RPMI8226 (cell line): ENCODE results near the gene TROAP.
"Not testable (repeated sequence)": the region's sequence is repeated elsewhere in the genome, so short reads cannot be mapped to it uniquely, and the experiment has no call there.

ENCODE experiments used
- DNase-seq: peaks from one replicate; pipeline ENCODE4 v3.0.0-alpha.2; 2015

Gene TROAP

DNA sequence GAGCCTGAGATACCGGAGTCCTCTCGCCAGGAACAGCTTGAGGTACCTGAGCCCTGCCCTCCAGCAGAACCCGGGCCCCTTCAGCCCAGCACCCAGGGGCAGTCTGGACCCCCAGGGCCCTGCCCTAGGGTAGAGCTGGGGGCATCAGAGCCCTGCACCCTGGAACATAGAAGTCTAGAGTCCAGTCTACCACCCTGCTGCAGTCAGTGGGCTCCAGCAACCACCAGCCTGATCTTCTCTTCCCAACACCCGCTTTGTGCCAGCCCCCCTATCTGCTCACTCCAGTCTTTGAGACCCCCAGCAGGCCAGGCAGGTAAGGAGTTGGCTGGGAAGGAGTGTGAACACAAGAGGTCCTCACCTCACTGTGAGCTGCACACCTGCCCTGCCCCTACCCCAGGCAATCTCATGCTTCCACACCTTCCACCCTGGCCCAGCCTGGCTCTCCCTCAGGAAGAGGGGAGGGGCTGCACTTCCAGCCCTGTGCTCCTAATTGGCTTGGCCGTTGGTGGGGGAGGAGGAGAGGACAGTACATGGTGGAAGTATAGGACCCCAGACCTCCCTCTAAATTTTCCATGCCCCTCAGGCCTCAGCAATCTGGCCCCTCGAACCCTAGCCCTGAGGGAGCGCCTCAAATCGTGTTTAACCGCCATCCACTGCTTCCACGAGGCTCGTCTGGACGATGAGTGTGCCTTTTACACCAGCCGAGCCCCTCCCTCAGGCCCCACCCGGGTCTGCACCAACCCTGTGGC, 7.8 kb downstream of the TROAP start:
- DNase-seq = no peak

DNA sequence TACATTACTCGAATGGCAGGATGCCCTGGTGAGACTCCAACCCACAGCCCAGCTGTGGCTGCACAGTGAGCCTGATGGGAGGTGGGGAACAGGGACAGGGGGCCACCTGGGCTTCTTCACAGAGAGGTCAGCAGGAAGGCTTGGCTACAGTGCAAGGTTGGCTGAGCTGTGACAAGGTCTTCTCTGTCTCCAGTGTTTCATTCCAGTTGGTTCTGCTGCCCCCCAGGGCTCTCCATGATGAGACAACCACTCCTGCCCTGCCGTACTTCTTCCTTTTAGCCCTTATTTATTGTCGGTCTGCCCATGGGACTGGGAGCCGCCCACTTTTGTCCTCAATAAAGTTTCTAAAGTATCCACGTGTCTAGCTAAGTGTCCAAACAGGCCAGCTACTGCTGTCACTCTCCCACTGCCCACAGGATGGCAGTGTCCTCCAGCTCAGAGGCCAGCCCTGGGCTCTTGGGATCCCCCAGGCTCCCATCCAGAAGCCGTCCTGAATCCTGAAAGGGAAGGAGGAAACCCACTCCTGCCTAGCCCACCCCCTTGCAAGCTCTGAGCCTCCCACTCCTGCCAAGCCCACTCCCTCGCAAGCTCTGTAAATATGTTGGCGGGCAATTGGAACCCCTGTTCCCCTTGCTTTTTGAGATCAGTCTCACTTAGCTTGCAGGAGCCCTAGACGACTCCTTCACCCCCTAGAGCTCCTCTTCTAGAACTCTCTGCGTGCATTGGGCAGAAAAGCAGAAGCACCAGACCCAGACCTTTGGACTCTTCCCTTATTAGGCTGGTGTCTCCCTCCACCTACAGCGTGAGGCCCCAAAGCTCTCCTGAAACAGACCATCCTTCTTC, 8.5 kb downstream of the TROAP start:
- DNase-seq = peak; percentile 45

DNA sequence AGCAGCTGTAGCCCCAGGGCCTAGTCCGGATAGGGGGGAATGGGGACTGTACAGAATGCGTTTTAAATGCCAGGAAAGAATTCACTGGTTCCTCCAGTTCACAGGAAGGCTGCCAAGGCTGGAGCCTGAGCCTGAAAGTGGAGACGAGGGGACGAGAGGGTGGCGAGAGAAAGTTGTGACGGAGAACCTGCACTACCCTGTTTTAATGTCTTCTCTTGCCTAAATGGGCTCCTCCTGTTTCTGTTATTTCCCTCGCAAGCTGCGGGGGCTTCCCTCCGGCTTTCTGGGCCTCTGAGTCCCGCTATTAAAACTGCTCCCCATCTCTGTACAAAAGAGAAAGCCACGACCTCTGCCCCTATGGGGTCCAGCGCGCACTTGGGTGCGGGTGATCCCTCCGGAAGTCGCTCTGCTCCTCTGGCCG, 9.4 kb downstream of the TROAP start:
- DNase-seq = no peak

DNA sequence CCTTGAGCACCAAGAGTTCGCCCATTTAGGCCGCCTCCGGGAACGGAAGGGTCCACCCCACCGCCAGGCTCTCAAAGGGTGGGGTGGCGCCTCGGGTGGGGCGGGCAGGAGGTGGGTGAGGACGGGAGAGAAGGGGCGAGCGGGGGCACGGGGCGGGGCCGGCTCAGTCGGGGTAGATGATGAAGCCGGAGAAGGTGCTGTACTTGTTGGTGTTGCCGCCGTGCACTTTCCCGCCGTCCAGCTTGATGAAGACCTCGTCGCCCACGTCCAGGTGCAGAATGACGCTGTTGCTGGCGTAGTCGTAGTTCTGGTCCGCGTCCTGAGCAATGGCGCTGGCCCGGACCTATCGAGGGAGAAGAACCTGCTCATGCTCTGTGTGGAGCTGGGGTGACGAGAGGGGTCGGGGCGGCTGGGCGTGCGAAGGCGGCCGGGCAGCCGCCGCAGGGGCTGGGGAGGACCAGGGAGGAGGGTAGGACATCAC, 9.9 kb downstream of the TROAP start:
- DNase-seq = no peak

DNA sequence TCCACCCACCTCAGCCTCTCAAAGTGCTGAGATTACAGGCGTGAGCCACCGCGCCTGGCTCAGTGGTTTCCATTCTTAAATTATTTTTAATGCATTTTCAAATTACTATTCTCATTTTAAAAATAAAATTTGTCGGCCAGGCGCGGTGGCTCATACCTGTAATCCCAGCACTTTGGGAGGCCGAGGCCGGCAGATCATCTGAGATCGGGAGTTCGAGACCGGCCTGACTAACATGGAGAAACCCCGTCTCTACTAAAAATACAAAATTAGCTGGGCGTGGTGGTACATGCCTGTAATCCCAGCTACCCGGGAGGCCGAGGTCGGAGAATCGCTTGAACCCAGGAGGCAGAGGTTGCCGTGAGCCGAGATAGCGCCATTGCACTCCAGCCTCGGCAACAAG, 10.7 kb downstream of the TROAP start:
- DNase-seq = not testable (repeated sequence)

DNA sequence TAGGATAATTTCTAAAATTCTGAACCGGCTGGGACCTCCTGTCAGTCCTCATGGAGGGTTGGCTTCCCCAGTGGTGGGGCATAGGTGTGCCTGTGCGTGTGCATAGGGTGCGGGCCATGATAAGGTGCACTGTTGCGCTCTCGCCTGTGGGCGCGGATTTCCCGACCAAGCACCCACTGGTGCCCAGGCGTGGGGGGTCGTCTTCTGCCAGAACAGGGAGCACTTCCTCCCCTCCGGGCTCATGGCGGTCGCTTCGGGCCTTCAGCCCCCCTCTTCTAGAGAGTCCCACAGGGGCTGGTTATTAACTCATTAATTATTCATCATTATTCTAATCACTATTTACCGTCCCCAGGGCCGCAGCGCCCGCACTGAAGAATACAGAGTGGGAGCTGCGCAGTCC, 11.2 kb downstream of the TROAP start:
- no peak for DNase-seq

DNA sequence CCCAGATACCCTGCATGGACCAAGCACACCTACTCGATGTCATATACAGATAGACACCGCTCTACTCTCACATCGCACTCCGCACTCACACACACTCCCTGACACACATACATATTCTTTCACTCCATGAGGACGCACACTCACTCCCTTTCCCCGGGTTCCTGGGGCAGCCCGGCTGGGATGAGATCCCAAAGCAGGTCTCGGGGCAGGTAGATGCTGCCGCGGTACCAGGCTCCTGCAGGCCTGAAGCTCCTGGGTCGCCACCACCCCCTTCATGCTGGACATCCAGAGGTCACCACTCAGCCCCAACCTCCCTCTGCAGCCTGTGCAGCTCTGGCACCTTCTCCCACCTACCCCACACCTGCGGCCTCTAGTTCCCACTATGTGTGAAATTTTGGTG, 11.6 kb downstream of the TROAP start:
- DNase-seq = no peak

DNA sequence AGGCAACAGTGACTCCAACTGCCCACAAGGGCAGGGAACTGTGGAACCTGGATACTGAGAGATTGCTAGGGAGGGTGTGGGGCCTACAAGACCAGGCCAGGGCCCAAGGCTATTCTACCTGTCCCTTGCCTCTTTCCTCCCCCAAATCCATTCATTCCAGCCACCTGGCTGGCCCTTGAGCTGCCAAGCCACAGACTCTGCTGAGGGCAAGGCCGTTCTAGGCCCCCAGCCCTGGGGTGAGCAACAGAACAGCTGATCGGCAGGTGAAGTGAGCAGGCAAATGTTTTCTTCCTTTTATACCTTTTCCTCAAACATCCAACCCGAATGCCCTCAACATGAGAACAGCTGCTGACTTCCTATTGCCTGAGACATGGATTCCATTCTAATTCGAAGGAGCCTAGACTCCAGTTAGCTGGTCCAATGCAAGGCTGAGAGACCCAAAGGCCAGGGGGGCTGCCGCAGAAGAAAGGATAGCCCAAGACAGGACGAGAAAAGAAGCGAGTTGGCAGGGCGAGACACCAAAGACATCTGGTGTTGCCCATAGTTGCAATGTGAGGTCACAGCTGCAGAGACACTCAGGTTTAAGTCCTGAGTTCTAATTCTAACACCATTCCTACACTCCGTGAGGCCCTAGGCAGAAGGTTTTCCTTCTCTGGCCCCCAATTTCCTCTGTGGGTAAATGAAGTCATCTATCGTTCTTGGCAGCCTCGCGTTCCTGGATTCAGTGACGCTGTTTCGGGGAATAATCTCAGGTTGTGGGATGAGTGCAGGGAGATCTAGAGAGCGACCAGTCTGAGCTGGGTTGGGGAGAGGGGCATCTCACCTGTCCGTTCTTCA, 12.3 kb downstream of the TROAP start:
- DNase-seq = no peak

DNA sequence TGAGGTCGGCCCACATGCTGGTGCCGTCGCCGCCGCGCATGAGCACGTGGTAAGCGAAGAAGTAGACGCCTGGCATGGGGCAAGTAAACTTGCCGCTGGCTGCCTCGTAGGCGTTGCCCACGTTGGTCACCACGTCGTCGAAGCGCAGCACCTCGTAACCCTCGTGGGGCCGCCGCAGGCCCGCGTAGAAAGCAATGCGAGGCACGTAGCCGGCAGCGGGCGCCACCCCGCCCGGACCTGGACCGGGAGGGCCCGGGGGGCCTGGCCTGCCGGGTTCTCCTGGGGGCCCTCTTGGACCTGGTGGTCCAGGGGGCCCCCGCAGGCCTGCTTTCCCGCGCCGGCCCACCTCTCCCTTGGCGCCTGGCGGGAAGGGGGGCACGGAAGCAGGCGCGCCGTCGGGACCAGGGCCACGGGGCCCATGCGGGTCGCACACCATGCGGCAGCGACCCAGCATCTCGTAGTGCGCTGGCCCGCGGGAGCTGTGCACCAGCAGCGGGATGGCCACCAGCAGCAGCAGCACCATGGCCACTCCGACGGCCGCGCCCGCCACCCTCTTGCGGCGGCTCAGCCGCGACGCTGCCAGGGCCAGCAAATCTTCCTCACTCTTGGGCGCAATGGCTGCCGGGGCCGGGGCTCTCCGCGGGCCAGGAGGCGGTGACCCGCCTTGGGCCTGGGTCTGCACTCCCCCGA, 13.0 kb downstream of the TROAP start:
- DNase-seq = no peak

DNA sequence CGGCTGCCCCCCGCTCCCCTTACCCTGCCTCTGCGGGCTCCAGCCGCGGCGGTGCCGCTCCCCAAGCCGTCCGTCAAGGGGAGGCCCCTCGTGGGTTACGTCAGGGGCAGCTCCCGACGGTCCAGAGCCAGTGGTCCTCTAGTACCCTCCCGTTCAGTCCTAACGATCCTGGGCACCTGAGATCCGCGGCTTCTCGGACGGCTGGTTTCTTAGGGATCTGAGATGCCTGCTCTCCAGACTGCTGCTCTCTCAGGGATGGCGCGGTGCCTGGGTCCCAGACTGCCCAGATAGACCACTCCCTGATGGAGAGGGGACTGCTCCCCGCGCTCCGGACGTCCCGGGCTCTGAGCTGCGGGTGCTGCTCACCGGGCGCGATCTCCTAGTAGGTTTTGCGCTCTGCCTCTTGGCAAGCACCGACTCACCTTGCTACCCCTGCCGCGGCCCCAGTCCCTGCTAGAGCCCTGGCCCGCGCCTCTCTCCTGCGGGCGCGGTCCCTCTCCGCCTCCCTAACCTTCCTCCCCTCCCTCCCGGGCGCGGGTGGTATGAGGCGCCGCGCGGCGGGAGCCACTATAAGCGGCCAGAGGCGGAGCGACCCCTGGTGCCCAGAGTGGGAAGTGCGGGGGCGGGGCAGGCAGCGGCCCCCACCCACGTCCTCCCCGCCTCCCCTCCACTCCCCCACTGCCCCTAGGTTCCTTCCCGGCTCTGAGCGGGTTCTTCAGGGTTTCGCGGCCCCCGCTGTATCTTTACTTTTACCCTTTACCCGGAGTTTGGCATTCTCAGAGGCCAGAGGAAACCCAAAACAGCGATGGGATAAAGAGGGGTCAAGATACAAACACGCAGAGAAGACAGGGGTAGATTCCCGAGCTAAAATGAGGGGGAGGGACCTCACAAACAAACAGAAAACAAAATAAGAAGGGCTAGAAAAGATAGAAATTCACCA, 13.9 kb downstream of the TROAP start, which contains the start of gene C1QL4:
Gene C1QL4 (minus strand): TSS at position 544 of the 940 bp plus-strand sequence. CDS start 711 bp downstream, outside the sequence.
- DNase-seq = peak; percentile 85

DNA sequence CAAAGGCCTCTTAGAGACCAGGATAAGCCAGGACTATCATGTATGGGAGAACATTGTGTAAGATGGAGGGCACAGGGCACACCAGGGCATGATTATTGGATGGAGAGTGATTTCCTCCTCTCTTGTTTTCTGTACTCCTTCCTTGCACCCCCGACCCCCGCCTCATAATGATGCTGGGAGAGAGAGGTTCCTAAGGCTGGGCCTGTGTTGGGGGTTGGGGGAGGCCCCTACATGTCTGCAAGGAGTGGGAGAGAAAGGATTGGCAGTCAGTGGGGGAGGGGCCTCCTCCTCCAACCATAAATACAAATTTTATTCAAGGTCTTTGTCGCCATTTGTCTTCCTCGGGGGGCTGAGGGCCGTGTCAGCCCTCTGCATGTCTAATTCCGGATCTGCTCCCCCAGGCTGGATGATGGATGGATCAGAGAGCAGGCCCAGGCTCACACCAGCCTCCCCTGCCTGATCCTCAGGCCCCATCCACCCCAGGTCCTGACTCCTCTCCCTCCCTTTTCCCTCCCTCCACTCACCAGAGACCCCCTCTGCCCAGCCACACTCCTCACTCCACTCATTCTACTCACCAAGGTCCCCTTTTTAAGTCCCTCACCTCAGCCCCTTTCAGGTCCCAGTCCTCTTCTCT, 15.9 kb downstream of the TROAP start:
- no peak for DNase-seq

DNA sequence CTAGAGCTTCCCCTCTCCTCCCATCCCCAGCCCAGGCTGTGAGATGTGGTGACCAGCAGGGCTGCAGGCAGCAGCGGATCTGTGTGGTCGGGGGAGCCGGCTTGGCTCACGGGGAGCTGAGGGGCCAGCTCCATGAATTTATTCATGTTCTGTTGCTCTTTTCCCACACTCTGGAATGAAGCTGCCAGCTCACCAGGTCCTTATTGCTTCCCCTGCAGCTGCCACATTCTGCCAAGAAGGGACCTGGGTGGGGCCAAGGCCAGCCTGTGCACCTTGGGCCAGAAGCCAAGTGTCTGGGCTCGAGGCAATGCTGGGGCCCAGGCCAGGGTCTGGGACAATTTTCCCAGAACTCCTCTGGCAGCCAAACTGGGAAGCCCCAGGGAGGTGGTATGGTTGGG, 16.4 kb downstream of the TROAP start:
- no peak for DNase-seq

DNA sequence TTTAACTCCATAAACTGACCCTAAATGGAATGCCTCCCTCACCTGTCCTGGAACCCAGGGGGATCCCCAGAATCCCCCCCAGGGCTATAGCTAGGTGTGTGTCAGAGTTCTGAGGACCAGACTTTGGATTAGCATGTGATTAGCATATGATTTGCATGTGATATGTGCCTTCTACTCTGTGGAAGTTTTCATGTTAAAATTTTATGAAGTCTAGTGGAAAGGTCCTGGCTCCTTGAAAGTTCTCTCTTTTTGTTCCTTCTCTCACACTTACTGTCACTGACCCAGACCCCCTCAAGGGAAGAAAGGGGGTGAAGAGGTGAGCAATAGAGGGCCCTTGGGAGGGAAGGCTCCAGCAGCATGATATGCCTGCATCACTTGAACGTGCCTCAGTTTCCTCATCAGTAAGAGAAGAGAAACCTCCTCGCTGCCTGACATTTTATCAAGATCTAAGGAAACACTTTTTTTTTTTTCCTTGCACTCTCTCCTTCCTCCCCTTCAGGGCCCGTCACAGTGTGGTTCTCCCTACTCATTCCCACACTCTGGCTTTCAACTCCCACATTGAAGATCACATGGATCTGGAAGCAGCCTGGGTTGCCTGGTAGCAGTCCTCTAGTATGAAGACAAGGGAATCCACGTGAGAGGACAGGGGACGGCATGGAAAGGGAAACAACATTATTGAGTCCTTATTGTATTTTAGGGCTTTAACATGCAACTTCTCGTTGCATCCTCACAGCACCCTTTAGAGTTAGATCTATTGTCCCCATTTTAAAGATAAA, 17.2 kb downstream of the TROAP start:
- DNase-seq = no peak

DNA sequence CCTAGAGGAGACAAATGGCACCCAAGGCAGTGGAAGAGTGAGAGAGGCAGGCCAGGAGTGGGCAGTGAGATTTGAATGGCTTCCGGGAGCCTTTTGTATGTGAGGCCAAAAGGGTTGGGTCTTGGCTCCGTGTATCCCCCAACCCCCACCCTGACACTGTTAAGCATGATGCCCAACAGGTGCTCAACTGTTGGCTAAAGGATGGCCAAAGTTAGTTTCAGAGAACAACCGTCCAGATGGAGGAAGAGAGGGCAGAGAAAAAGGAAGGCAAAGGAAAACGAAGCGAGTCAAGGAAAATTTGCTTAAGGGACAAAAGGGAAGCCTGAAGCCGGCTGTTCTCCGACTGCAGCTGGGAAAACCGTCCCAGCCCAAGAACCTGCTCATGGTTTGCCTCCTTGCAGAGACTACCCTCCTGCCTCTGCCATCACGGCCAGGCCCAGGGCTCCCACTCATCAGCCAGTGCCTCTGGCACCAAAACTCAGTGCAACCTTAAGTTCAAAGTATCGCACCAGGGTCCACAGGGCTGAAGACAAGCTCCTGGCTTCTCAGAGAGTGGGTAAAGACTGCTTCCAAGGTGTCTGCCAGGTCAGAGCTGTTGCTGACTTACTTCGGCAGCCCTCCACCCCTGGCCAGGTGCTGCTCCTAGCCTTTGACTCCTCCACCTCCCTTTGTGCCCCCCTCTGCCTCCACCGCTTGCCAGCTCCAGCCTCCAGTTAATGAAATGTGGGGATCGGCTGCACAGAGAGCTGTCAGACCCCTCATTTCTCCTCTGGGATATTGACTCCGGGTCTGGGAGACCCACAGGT, 18.1 kb downstream of the TROAP start:
- no peak for DNase-seq

DNA sequence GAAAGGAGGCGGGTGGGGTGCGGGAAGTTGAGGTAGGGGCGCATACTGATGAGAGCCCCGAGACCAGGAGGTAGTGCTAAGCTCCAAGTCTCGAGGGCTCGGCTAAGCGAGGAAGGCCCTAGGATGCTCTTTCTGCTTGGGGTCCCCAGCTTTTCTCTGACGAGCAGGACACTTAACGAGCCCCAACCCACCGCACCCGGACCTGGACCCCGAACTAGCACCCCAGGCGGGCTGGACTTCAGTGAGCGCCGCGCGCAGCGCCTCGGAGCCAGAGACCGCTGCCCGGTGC, 18.7 kb downstream of the TROAP start:
- no peak for DNase-seq

DNA sequence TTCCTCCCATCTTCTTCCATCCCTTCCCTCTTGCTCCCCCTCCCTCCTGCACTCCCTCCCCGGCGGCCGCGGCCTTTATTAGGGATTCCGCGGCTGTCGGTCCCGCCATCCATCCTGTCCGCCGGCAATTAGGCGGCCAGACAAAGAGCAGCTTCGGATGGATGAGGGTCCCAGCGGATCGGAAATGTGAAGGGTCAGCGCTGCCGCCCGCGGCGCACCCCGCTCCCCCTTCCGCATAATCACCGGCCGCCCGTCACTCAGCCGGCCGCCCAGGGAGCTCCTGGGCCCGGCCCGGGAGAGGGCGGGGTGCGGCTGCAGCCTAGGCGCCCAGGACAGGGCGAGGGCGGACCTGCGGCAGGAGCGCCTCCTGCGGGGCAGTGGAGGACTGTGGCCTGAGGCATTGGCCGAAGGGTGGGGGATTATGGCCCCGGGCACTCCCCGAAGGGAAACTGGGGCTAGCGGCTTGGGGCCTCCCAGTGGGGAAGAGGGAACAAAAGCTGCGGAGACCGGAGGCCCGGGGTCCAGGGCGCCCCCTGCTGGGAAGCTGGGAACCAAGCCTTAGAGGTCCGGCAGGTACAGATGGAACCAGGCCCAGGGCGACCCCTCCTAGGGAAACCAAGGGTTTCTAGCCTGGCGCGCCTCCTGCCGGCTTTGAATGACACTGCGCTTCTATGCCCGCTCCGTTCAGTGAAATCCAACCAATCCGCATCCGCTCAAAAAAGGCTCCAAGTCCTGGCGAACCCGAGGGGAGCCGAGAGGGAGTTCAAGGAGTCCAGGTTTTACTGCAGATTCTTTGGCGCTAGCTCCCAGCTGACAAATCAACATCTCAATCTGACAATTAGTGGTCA, 19.2 kb downstream of the TROAP start:
- peak; percentile 86 for DNase-seq

DNA sequence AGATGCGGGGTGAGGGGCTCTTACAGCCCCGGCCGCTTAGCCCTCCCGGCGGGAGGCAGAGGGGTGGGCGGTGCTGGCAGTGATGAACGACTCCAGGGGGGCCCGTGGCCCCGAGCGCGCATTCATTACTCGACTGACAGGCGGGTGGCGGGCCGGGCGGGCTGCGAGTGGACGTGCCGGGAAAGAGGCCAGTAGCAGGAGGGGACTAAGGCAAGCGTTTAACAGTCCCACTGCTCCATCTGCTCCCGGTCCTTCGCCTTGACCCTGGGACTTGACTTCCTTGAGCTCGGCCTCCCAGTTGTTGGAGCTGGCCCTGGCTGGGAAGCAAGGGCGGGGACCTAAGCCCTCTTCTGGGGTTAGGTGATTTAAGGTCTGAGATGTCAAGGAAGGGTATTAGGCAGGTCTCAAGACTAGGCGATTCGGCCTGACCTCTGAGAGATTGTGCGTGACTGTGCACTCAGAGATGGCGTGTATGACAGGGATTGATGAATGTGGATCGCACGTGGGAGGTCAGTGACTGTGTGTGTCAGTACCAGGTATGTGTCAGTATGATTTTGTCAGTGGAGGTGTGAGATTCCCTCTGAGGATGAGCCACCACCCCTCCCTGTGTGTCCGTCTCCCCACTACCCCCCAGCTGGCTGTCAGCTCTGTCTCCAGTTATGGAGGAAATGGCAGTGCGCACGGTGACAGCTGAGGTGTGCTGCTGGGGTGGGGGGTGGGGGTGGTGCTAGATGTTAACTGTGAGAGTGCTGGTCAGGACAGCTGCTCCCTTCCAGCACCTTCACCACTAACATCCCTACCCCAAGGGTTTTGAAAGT, 20.1 kb downstream of the TROAP start:
- DNase-seq = no peak
